A549 (cell line): Measurements from ENCODE around the gene HMCN1. TPM values are rescaled to one million over a fixed set of nuclear protein-coding genes. Genes with fewer than 3 reads are reported as not detected.

Experiments
- ATAC-seq, 2 experiments: fragments of 200-7000 bp in 1 of 2; fragments of >200 bp in 1 of 2; cut with Nextera tagmentation in 1 of 2; cut with Tn5 transposase in 1 of 2; 3 replicates each; pipeline versions ENCODE4 v1.8.0 to v1.9.1; 2018 to 2020; ENCODE audit warnings: mild to moderate bottlenecking in 1 of 2, moderate library complexity in 1 of 2
- CTCF ChIA-PET: fragments of 300-600 bp; sonication (Branson Sonifier 250); formaldehyde crosslinking; extraction: SDS; loops from one replicate; lab custom pipeline; 2021; ENCODE audit warnings: antibody characterized with exemption, inconsistent platforms; lab: Yijun Ruan, JAX
- POLR2A ChIA-PET: fragments of 350-600 bp; formaldehyde crosslinking; extraction: SDS; loops from one replicate; lab custom pipeline; 2021; ENCODE audit warnings: antibody characterized with exemption, inconsistent platforms; lab: Yijun Ruan, JAX
- DNase-seq, 2 experiments: peaks; one replicate each; pipeline versions ENCODE4 v3.0.0 to v3.0.0-alpha.2; 2011 to 2016; ENCODE audit warnings: low read depth in 1 of 2, low spot score in 1 of 2
- FAIRE-seq: peaks from 2 replicates; lab custom pipeline; 2011; peaks lifted over from hg19 to GRCh38; lab: Jason Lieb, UNC
- H3K27ac ChIP-seq, 2 experiments: fragments of >200 bp; sonication (Bioruptor Twin); formaldehyde crosslinking; 3 replicates each; pipeline ENCODE4 v1.5.1; 2016 to 2017
- H3K4me1 ChIP-seq: fragments of >200 bp; sonication (Bioruptor Twin); formaldehyde crosslinking; 3 replicates; pipeline ENCODE4 v1.6.1; 2016
- H3K4me2 ChIP-seq: fragments of >200 bp; sonication (Bioruptor Twin); formaldehyde crosslinking; 3 replicates; pipeline ENCODE4 v1.6.1; 2016
- H3K4me3 ChIP-seq: fragments of >200 bp; sonication (Bioruptor Twin); formaldehyde crosslinking; 3 replicates; pipeline ENCODE4 v1.5.1; 2016
- H3K9me3 ChIP-seq: fragments of >200 bp; sonication (Bioruptor Twin); formaldehyde crosslinking; 3 replicates; pipeline ENCODE4 v1.6.1; 2016
- BHLHE40 ChIP-seq: IDR thresholded peaks from 2 replicates; pipeline ENCODE4 v1.6.1; 2012; ENCODE audit warnings: low read depth, low read length, inconsistent platforms
- CBX8 ChIP-seq: fragments of 200-600 bp; sonication (generic); IDR thresholded peaks from 2 replicates; pipeline ENCODE4 v1.6.1; 2016
- CHD4 ChIP-seq: fragments of 200-600 bp; sonication (generic); IDR thresholded peaks from 2 replicates; pipeline ENCODE4 v1.6.1; 2016; ENCODE audit warnings: antibody characterized with exemption, mild to moderate bottlenecking, borderline replicate concordance
- EHF ChIP-seq: fragments of 250-450 bp; sonication (Bioruptor Pico); IDR thresholded peaks from 2 replicates; pipeline ENCODE4 v1.5.0; 2020; ENCODE audit warnings: mild to moderate bottlenecking
- ESRRA ChIP-seq: fragments of 150-350 bp; IDR thresholded peaks from 2 replicates; pipeline ENCODE4 v1.6.1; 2014; ENCODE audit warnings: mild to moderate bottlenecking, low read length, borderline replicate concordance
- FOSL2 ChIP-seq, 2 experiments: fragments of 450-650 bp in 1 of 2; fragments of >200 bp in 1 of 2; sonication (Bioruptor Twin) in 1 of 2; formaldehyde crosslinking; IDR thresholded peaks; 2 replicates each; pipeline versions ENCODE4 v1.5.0 to v1.6.1; 2016 to 2020; ENCODE audit warnings: mild to moderate bottlenecking in 1 of 2, moderate library complexity in 1 of 2
- GATA3 ChIP-seq: IDR thresholded peaks from 2 replicates; pipeline ENCODE4 v1.6.1; 2012; ENCODE audit warnings: borderline replicate concordance
- HDAC2 ChIP-seq: fragments of 200-600 bp; sonication (generic); IDR thresholded peaks from 2 replicates; pipeline ENCODE4 v1.6.1; 2016
- HEYL ChIP-seq: fragments of 250-450 bp; sonication (Bioruptor Pico); IDR thresholded peaks from 2 replicates; pipeline ENCODE4 v1.8.0; 2021; ENCODE audit warnings: mild to moderate bottlenecking, moderate library complexity
- HOXA7 ChIP-seq: fragments of 250-450 bp; sonication (Bioruptor Pico); IDR thresholded peaks from 2 replicates; pipeline ENCODE4 v1.5.0; 2020; ENCODE audit warnings: mild to moderate bottlenecking, moderate library complexity
- HOXB5 ChIP-seq: fragments of 250-450 bp; sonication (Bioruptor Pico); IDR thresholded peaks from 2 replicates; pipeline ENCODE4 v1.5.0; 2020; ENCODE audit warnings: mild to moderate bottlenecking, moderate library complexity
- KDM1A ChIP-seq: fragments of 200-600 bp; sonication (generic); IDR thresholded peaks from 2 replicates; pipeline ENCODE4 v1.6.1; 2016; ENCODE audit warnings: low read depth, mild to moderate bottlenecking
- KDM5A ChIP-seq: fragments of 200-600 bp; sonication (generic); IDR thresholded peaks from 2 replicates; pipeline ENCODE4 v1.6.1; 2016; ENCODE audit warnings: antibody characterized with exemption, mild to moderate bottlenecking
- MAFK ChIP-seq: fragments of 450-650 bp; IDR thresholded peaks from 2 replicates; pipeline ENCODE4 v1.6.1; 2014; ENCODE audit not compliant: partially characterized antibody
- MAZ ChIP-seq: fragments of 150-350 bp; IDR thresholded peaks from 2 replicates; pipeline ENCODE4 v1.6.1; 2014; ENCODE audit warnings: antibody characterized with exemption, low read depth, low read length, borderline replicate concordance
- PHF8 ChIP-seq: fragments of 200-600 bp; sonication (generic); IDR thresholded peaks from 2 replicates; pipeline ENCODE4 v1.6.1; 2016; ENCODE audit warnings: low read depth, mild to moderate bottlenecking, antibody characterized with exemption, moderate library complexity, borderline replicate concordance
- POLR2A ChIP-seq: IDR thresholded peaks from 2 replicates; pipeline ENCODE4 v1.6.1; 2012; ENCODE audit warnings: mild to moderate bottlenecking, low read length
- RAD21 ChIP-seq, 2 experiments: fragments of >200 bp in 1 of 2; sonication (Bioruptor Twin) in 1 of 2; formaldehyde crosslinking in 1 of 2; IDR thresholded peaks in 1 of 2; conservative IDR thresholded peaks in 1 of 2; 2 replicates in 1 of 2; 3 replicates in 1 of 2; pipeline ENCODE4 v1.6.1; 2012 to 2018; ENCODE audit warnings: inconsistent platforms in 1 of 2
- RFX5 ChIP-seq: fragments of 450-650 bp; IDR thresholded peaks from 2 replicates; pipeline ENCODE4 v1.7.1; 2014; ENCODE audit warnings: antibody characterized with exemption, mild to moderate bottlenecking, moderate library complexity
- SMC3 ChIP-seq: fragments of >200 bp; sonication (Bioruptor Twin); formaldehyde crosslinking; IDR thresholded peaks from 3 replicates; pipeline ENCODE4 v1.6.1; 2018; ENCODE audit warnings: inconsistent platforms
- TFCP2L1 ChIP-seq: fragments of 250-450 bp; sonication (Bioruptor Pico); IDR thresholded peaks from 2 replicates; pipeline ENCODE4 v1.5.0; 2021; ENCODE audit warnings: mild to moderate bottlenecking
- ZC3H11A ChIP-seq: fragments of 450-650 bp; IDR thresholded peaks from 2 replicates; pipeline ENCODE4 v1.6.1; 2014; ENCODE audit warnings: antibody characterized with exemption, mild to moderate bottlenecking
- ZNF302 ChIP-seq: fragments of 250-450 bp; sonication (Bioruptor Pico); IDR thresholded peaks from 2 replicates; pipeline ENCODE4 v1.9.0; 2021; ENCODE audit warnings: inconsistent platforms, mild to moderate bottlenecking, moderate library complexity
- WGBS: methylation state at CpG from one replicate; pipeline ENCODE4 v1.1.6; 2017; ENCODE audit errors: missing lambda C conversion rate; 5-methylcytosine and 5-hydroxymethylcytosine counted together
- polyA plus RNA-seq, 4 experiments: library from polyadenylated mRNA; depleted of rRNA in 3 of 4; stranded (reverse); fragments of >200 nt; fragmentation: RNase III in 1 of 4; extraction: RNeasy Plus Mini Kit Qiagen cat#74134 plus additional on column Dnase treatment in 1 of 4; gene quantifications; 2 replicates in 3 of 4; 3 replicates in 1 of 4; pipeline ENCODE4 v1.2.3, GENCODE V29; 2011 to 2017
- TF ChIP-seq, protein P1 (sequence below): fragments of 450-650 bp; IDR thresholded peaks from 2 replicates; pipeline ENCODE4 v1.6.1; 2014; ENCODE audit warnings: antibody characterized with exemption

The HMCN1 gene
- polyA plus RNA-seq, 2 of the 4 experiments (the other 2 are of a cell fraction) = 0.03 to 0.06 TPM

DNA sequence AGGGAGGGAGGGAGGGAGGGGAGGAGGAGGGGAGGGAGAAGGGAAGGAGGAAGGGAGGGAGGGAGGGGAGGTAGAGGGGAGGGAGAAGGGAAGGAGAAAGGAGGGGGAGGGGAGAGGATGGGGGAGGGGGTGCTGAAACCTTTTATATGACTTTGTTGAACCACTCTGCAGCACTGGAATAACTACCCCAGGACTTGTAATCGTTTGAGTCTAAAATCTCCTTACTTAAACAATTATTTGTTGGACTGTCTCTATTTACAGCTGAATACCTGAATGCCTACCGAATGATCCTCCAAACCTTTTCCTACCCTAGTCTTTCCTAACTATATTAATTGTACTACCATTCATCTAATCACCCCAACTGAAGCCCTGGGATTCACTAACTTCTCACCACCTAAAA lies 459.0 kb downstream of the HMCN1 start:
- POLR2A ChIA-PET = no interaction called here

DNA sequence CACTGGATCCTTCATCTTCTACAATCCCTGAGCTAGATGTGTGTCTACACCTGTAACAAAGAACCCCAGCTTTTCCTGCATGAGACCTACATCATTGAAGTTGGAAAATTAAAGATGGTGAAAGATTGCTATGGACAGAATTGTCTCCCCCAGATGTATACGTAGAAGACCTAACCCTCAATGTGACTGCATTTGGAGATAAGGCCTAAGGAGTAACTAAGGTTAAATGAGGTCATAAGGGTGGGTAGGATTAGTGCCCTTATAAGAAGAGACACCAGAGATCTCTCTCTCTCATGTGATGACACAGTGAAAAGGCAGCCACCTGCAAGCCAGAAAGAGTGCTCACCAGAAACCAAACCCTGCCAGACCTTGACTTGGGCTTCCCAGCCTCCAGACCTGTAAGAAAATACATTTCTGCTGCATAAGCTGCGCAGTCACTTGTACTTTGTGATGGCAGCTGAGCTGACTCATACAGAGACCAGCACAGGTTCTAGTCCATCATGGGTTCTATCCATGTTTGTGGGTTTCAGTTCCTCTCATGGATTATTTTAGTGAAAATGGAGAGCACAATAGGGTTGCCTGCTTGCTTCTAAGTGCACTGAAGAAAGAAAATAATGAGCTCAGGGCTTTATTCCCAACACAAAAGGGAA lies 460.0 kb downstream of the HMCN1 start:
- 69% methylated on average over 2 of the region's 2 CpGs for WGBS

More for the DNA sequence above, 459.0 kb downstream of the HMCN1 start:
- CTCF ChIA-PET = interaction anchor here (1.6 kb wide), 1 partner anchor 19 kb away, joined by 5 read pairs; no protein-coding TSS in a partner anchor
- no peak overlapping the region for H3K4me3 ChIP-seq
- ATAC-seq = no peak
- WGBS = 77% methylated on average over 2 of the region's 2 CpGs
- H3K9me3 ChIP-seq = no peaks in the 10 kb centered on the region
- no peak for FAIRE-seq
- H3K27ac ChIP-seq = no peak overlapping the region
- no peak overlapping the region for H3K4me2 ChIP-seq
- no peak for DNase-seq
- peaks cover 11% of the 10 kb centered on the region for H3K4me1 ChIP-seq
- TF ChIP-seq PHF8 = no peak
- TF ChIP-seq MAFK = no peak
- no peak for TF ChIP-seq FOSL2 (IDR thresholded peaks at IDR 0.05)
- no peak for TF ChIP-seq FOSL2 (CRISPR knock-in tag; IDR thresholded peaks at IDR 0.05)
- TF ChIP-seq ZC3H11A = no peak
- TF ChIP-seq BHLHE40 = no peak
- TF ChIP-seq GATA3 = no peak
- TF ChIP-seq RFX5 = no peak
- TF ChIP-seq HOXA7 (CRISPR knock-in tag) = no peak
- no peak for TF ChIP-seq EHF
- no peak for TF ChIP-seq ESRRA
- TF ChIP-seq KDM1A = no peak
- no peak for TF ChIP-seq RAD21 (conservative IDR thresholded peaks at IDR 0.05 in 1 of 2, IDR thresholded peaks at IDR 0.05 in 1 of 2)
- TF ChIP-seq CHD4 = no peak

DNA sequence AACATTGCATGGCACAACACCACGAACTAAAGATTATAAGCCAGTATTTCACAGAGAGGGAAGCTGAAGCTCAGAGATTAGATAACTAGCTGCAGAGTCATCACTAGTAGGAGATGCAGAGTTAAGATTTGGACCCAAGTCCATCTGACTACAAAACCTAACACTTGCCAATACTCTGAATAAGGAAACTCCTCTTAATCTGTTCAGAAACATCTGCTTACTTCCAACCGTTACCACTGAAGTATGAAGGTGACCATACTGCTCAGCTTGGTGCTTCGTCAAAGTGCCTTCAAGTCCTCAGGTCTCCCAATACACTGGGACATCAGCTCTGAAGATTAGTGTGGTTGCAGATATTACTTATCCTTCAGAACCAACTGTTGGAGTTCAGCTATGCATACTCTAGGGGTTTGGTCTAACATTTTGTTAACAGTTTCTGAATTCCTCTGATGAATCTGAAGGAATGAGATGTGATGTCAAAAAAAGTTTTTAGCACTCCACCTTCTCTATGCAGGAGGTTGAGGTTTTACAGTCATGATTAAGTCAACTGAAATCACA lies 461.3 kb downstream of the HMCN1 start:
- CTCF ChIA-PET = interaction anchor here (1.7 kb wide), 1 partner anchor 17 kb away, joined by 6 read pairs; no protein-coding TSS in a partner anchor
- TF ChIP-seq HEYL (CRISPR knock-in tag) (no peak), KDM5A (no peak), SMC3 (no peak), TFCP2L1 (CRISPR knock-in tag) (no peak), ZNF302 (CRISPR knock-in tag) (no peak), MAZ (no peak), HDAC2 (no peak)
- TF ChIP-seq, protein P1, sequence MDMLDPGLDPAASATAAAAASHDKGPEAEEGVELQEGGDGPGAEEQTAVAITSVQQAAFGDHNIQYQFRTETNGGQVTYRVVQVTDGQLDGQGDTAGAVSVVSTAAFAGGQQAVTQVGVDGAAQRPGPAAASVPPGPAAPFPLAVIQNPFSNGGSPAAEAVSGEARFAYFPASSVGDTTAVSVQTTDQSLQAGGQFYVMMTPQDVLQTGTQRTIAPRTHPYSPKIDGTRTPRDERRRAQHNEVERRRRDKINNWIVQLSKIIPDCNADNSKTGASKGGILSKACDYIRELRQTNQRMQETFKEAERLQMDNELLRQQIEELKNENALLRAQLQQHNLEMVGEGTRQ = no peak
- TF ChIP-seq, all 56 proteins: peak for 0
- no peak overlapping the region for H3K4me2 ChIP-seq
- POLR2A ChIA-PET = no interaction called here
- FAIRE-seq (no peak), ATAC-seq (no peak), DNase-seq (no peak)
- no peak overlapping the region for H3K27ac ChIP-seq
- H3K9me3 ChIP-seq = no peaks in the 10 kb centered on the region
- H3K4me1 ChIP-seq = no peaks in the 10 kb centered on the region
- H3K4me3 ChIP-seq = no peak overlapping the region
- WGBS = 59% methylated on average over 3 of the region's 3 CpGs

More for the DNA sequence above, 460.0 kb downstream of the HMCN1 start:
- no peak for ATAC-seq
- FAIRE-seq = no peak
- Histone ChIP-seq H3K4me1 (peaks cover 2% of the 10 kb centered on the region; the same call in 2 of the 3 replicates), H3K4me2 (no peak overlapping the region), H3K27ac (no peak overlapping the region), H3K4me3 (no peak overlapping the region), H3K9me3 (no peaks in the 10 kb centered on the region)
- CTCF ChIA-PET = interaction anchor here (1.6 kb wide), 1 partner anchor 18 kb away, joined by 5 read pairs; no protein-coding TSS in a partner anchor
- POLR2A ChIA-PET = no interaction called here
- TF ChIP-seq HOXB5 (CRISPR knock-in tag) = no peak
- no peak for TF ChIP-seq POLR2A
- no peak for TF ChIP-seq SMC3
- TF ChIP-seq CBX8 = no peak
- DNase-seq = no peak
